ENCODE results near the gene DELE1.

GRCh38 chr5:141948812-141949211 lies 25.1 kb downstream of the DELE1 start:
- TF ChIP-seq CTCF (IDR thresholded peaks at IDR 0.05) (no peak), EZH2 (IDR thresholded peaks at IDR 0.05; ENCODE audit: borderline replicate concordance, insufficient read depth, low read depth, low read length, poor library complexity, severe bottlenecking) (no peak)
